HEK293 (cell line): ENCODE results near the gene INPP4B.

Experiments
- CTCF ChIA-PET: fragments of 350-600 bp; formaldehyde crosslinking; extraction: SDS; loops from one replicate; lab custom pipeline; 2021; ENCODE audit warnings: antibody characterized with exemption; lab: Yijun Ruan, JAX
- POLR2A ChIA-PET: fragments of 300-600 bp; formaldehyde crosslinking; extraction: SDS; loops from one replicate; lab custom pipeline; 2020; ENCODE audit warnings: antibody characterized with exemption, inconsistent platforms; lab: Yijun Ruan, JAX
- H3K27ac ChIP-seq: fragments of 200-500 bp; sonication (Bioruptor generic); 2 replicates; pipeline ENCODE4 v1.5.1; 2014; ENCODE audit warnings: low read depth, low read length, control low read depth, inconsistent platforms; ENCODE audit errors: extremely low read depth
- H3K36me3 ChIP-seq, 2 experiments: fragments of 200-500 bp in 1 of 2; sonication (Bioruptor generic) in 1 of 2; 1 replicate in 1 of 2; 2 replicates in 1 of 2; pipeline ENCODE4 v1.5.1; 2014 to 2017; ENCODE audit warnings: inconsistent platforms in 2 of 2, low read length in 2 of 2; ENCODE audit not compliant: control insufficient read depth in 2 of 2, insufficient read depth in 1 of 2
- H3K4me1 ChIP-seq: fragments of 200-500 bp; sonication (Bioruptor generic); 2 replicates; pipeline ENCODE4 v1.5.1; 2014; ENCODE audit warnings: mild to moderate bottlenecking, low read length, inconsistent platforms; ENCODE audit not compliant: control insufficient read depth, insufficient read depth
- H3K4me3 ChIP-seq: 2 replicates; pipeline ENCODE4 v1.5.1; 2011; ENCODE audit warnings: low read depth, mild to moderate bottlenecking, control low read depth, low read length, moderate library complexity
- H3K9me3 ChIP-seq: fragments of 200-500 bp; sonication (Bioruptor generic); 2 replicates; pipeline ENCODE4 v1.5.1; 2014; ENCODE audit warnings: low read depth, low read length, inconsistent platforms; ENCODE audit not compliant: control insufficient read depth, insufficient read depth
- BCL11B ChIP-seq: fragments of 450-650 bp; formaldehyde crosslinking; IDR thresholded peaks from 2 replicates; pipeline ENCODE4 v1.5.1; 2016; ENCODE audit warnings: low read depth, missing biosample characterization, missing genetic modification characterization
- ELK4 ChIP-seq: IDR thresholded peaks from 2 replicates; pipeline ENCODE4 v1.6.1; 2011; ENCODE audit warnings: mild to moderate bottlenecking, low read depth, low read length, borderline replicate concordance
- HOXA7 ChIP-seq: sonication (generic); formaldehyde crosslinking; IDR thresholded peaks from 2 replicates; pipeline ENCODE4 v1.8.1; 2022; ENCODE audit warnings: missing genetic modification reagents, borderline replicate concordance
- PRDM1 ChIP-seq: fragments of 450-650 bp; formaldehyde crosslinking; IDR thresholded peaks from 2 replicates; pipeline ENCODE4; 2016; ENCODE audit warnings: missing biosample characterization, missing genetic modification characterization
- PRDM2 ChIP-seq: fragments of 450-650 bp; formaldehyde crosslinking; IDR thresholded peaks from 2 replicates; pipeline ENCODE4 v1.5.1; 2016; ENCODE audit warnings: missing biosample characterization, missing genetic modification characterization, borderline replicate concordance
- SCRT2 ChIP-seq: fragments of 450-650 bp; formaldehyde crosslinking; IDR thresholded peaks from 2 replicates; pipeline ENCODE4 v1.5.1; 2016; ENCODE audit warnings: missing biosample characterization, missing genetic modification characterization
- TSHZ1 ChIP-seq: fragments of 450-650 bp; formaldehyde crosslinking; IDR thresholded peaks from 2 replicates; pipeline ENCODE4 v1.5.1; 2016; ENCODE audit warnings: missing biosample characterization, missing genetic modification characterization, borderline replicate concordance
- ZNF140 ChIP-seq: fragments of 450-650 bp; formaldehyde crosslinking; IDR thresholded peaks from 2 replicates; pipeline ENCODE4 v1.5.1; 2016; ENCODE audit warnings: missing biosample characterization, missing genetic modification characterization
- ZNF157 ChIP-seq: fragments of 450-650 bp; formaldehyde crosslinking; IDR thresholded peaks from 2 replicates; pipeline ENCODE4 v1.5.1; 2016; ENCODE audit warnings: missing biosample characterization, missing genetic modification characterization
- ZNF19 ChIP-seq: fragments of 450-650 bp; formaldehyde crosslinking; IDR thresholded peaks from 2 replicates; pipeline ENCODE4; 2016; ENCODE audit warnings: missing biosample characterization, missing genetic modification characterization, low read depth
- ZNF24 ChIP-seq: fragments of 450-650 bp; formaldehyde crosslinking; IDR thresholded peaks from 2 replicates; pipeline ENCODE4 v1.5.1; 2016; ENCODE audit warnings: missing biosample characterization, missing genetic modification characterization
- ZNF266 ChIP-seq: fragments of 450-650 bp; formaldehyde crosslinking; IDR thresholded peaks from 2 replicates; pipeline ENCODE4 v1.5.1; 2016; ENCODE audit warnings: missing biosample characterization, missing genetic modification characterization, low read depth
- ZNF37A ChIP-seq: fragments of 450-650 bp; IDR thresholded peaks from 2 replicates; pipeline ENCODE4 v1.5.1; 2018; ENCODE audit warnings: missing biosample characterization, missing genetic modification characterization
- ZNF518A ChIP-seq: fragments of 450-650 bp; formaldehyde crosslinking; conservative IDR thresholded peaks from 2 replicates; pipeline ENCODE4 v1.5.1; 2016; ENCODE audit warnings: low read depth, missing biosample characterization, missing genetic modification characterization
- ZNF600 ChIP-seq: fragments of 450-650 bp; formaldehyde crosslinking; IDR thresholded peaks from 2 replicates; pipeline ENCODE4 v1.5.1; 2016; ENCODE audit warnings: missing biosample characterization, missing genetic modification characterization
- ZNF768 ChIP-seq: fragments of 450-650 bp; formaldehyde crosslinking; IDR thresholded peaks from 2 replicates; pipeline ENCODE4 v1.5.1; 2018; ENCODE audit warnings: missing biosample characterization, mild to moderate bottlenecking, missing genetic modification characterization

The INPP4B gene

GRCh38 chr4:142365391-142365790, 480.7 kb downstream of the INPP4B start:
- CTCF ChIA-PET = interaction anchor here (1.0 kb wide), 1 partner anchor 13 kb away, joined by 3 read pairs; no protein-coding TSS in a partner anchor
- Histone ChIP-seq H3K9me3 (no peaks in the 10 kb centered on the region), H3K4me1 (peaks cover 2% of the 10 kb centered on the region; the same call in 1 of the 2 replicates), H3K27ac (no peak overlapping the region), H3K4me3 (no peak overlapping the region)
- TF ChIP-seq ZNF24 (tag by site-specific recombination) (no peak), ZNF37A (tag by site-specific recombination) (no peak), ZNF518A (tag by site-specific recombination) (no peak), ZNF157 (tag by site-specific recombination) (no peak), BCL11B (tag by site-specific recombination) (no peak), ZNF600 (tag by site-specific recombination) (no peak), ZNF19 (tag by site-specific recombination) (no peak), PRDM1 (tag by site-specific recombination) (no peak), ELK4 (no peak), ZNF266 (tag by site-specific recombination) (no peak), TSHZ1 (tag by site-specific recombination) (no peak), ZNF768 (tag by site-specific recombination) (no peak), SCRT2 (tag by site-specific recombination) (no peak), ZNF140 (tag by site-specific recombination) (no peak), PRDM2 (tag by site-specific recombination) (no peak), HOXA7 (CRISPR knock-in tag) (no peak)
- TF ChIP-seq, all 188 proteins: peak for 0
- no peaks in the 10 kb centered on the region for H3K36me3 ChIP-seq
- POLR2A ChIA-PET = no interaction called here
